HepG2 (cell line): ENCODE results near the gene SPRYD3. TPM values are rescaled to one million over a fixed set of nuclear protein-coding genes. Genes with fewer than 3 reads are reported as not detected.

Experiments used
- CREBL2 ChIP-seq: sonication (generic); formaldehyde crosslinking; IDR thresholded peaks from 2 replicates; pipeline ENCODE4 v1.8.1; 2023; ENCODE audit warnings: missing genetic modification reagents, mild to moderate bottlenecking, borderline replicate concordance
- DMTF1 ChIP-seq: sonication (generic); formaldehyde crosslinking; IDR thresholded peaks from 2 replicates; pipeline ENCODE4 v1.4.0; 2020; ENCODE audit warnings: mild to moderate bottlenecking, missing genetic modification reagents
- JDP2 ChIP-seq: sonication (generic); formaldehyde crosslinking; IDR thresholded peaks from 2 replicates; pipeline ENCODE4 v1.8.1; 2022; ENCODE audit warnings: missing genetic modification reagents, borderline replicate concordance
- MAFF ChIP-seq: IDR thresholded peaks from 2 replicates; pipeline ENCODE4 v1.6.1; 2011; ENCODE audit warnings: low read depth, low read length, improper control_type of control experiment
- NFIB ChIP-seq: sonication (generic); formaldehyde crosslinking; IDR thresholded peaks from 2 replicates; pipeline ENCODE4 v1.9.0; 2021; ENCODE audit warnings: missing genetic modification reagents, mild to moderate bottlenecking, borderline replicate concordance
- RARA ChIP-seq: IDR thresholded peaks from 2 replicates; pipeline ENCODE4 v1.6.1; 2016; ENCODE audit warnings: missing genetic modification reagents, missing compliant biosample characterization
- SAFB2 ChIP-seq: sonication (generic); formaldehyde crosslinking; IDR thresholded peaks from 2 replicates; pipeline ENCODE4 v1.5.1; 2020; ENCODE audit warnings: missing genetic modification reagents, low read depth, mild to moderate bottlenecking, borderline replicate concordance
- SP1 ChIP-seq, 2 experiments: fragments of 450-650 bp in 1 of 2; sonication (generic) in 1 of 2; formaldehyde crosslinking in 1 of 2; IDR thresholded peaks; 2 replicates each; pipeline versions ENCODE4 v1.4.0 to v1.6.1; 2016 to 2020; ENCODE audit warnings: missing genetic modification reagents in 1 of 2
- U2AF1 ChIP-seq: fragments of 200-400 bp; formaldehyde crosslinking; optimal IDR thresholded peaks from 2 replicates; pipeline ENCODE3; 2017; ENCODE audit warnings: mild to moderate bottlenecking, low read depth, low read length
- YY1 ChIP-seq: IDR thresholded peaks from 2 replicates; pipeline ENCODE4 v1.6.1; 2011; ENCODE audit warnings: low read length, low read depth, moderate library complexity, mild to moderate bottlenecking; ENCODE audit not compliant: insufficient read depth, insufficient replicate concordance
- ZBTB38 ChIP-seq: sonication (generic); formaldehyde crosslinking; IDR thresholded peaks from 2 replicates; pipeline ENCODE4 v1.5.1; 2020; ENCODE audit warnings: mild to moderate bottlenecking, missing genetic modification reagents
- ZNF34 ChIP-seq: sonication (generic); formaldehyde crosslinking; IDR thresholded peaks from 2 replicates; pipeline ENCODE4 v1.4.0; 2020; ENCODE audit warnings: mild to moderate bottlenecking, missing genetic modification reagents, borderline replicate concordance
- ZNF512 ChIP-seq: sonication (generic); formaldehyde crosslinking; IDR thresholded peaks from 2 replicates; pipeline ENCODE4 v1.4.0; 2020; ENCODE audit warnings: mild to moderate bottlenecking, missing genetic modification reagents
- ZNF549 ChIP-seq: sonication (generic); formaldehyde crosslinking; IDR thresholded peaks from 2 replicates; pipeline ENCODE4 v1.5.0; 2020; ENCODE audit warnings: missing genetic modification reagents
- ZNF776 ChIP-seq: sonication (generic); formaldehyde crosslinking; IDR thresholded peaks from 2 replicates; pipeline ENCODE4 v1.4.0; 2020; ENCODE audit warnings: mild to moderate bottlenecking, missing genetic modification reagents
- ZNF83 ChIP-seq: sonication (generic); formaldehyde crosslinking; IDR thresholded peaks from 2 replicates; pipeline ENCODE4 v1.4.0; 2020; ENCODE audit warnings: missing genetic modification reagents, mild to moderate bottlenecking, borderline replicate concordance
- polyA plus RNA-seq, 8 experiments: library from polyadenylated mRNA; depleted of rRNA in 3 of 8; stranded (reverse) in 7 of 8; unstranded in 1 of 8; fragments of >200 nt; fragmentation: Illumina TruSeq in 4 of 8; extraction: Trizol in 4 of 8; gene quantifications; 2 replicates each; pipeline versions ENCODE4 v1.2.1 to v1.2.3, GENCODE V29; 2011 to 2016; ENCODE audit warnings: low read depth in 4 of 8, missing spikeins in 1 of 8, mixed read lengths in 1 of 8; ENCODE audit not compliant: insufficient read depth in 1 of 8
- total RNA-seq, 5 experiments: library from RNA; depleted of rRNA; stranded (reverse); fragments of >200 nt; fragmentation: Illumina TruSeq; extraction: Trizol; gene quantifications; 2 replicates each; pipeline ENCODE4 v1.2.3, GENCODE V29; 2016; ENCODE audit warnings: low read depth in 1 of 5
- TF ChIP-seq, protein P1 (sequence below): sonication (generic); formaldehyde crosslinking; IDR thresholded peaks from 2 replicates; pipeline ENCODE4 v1.4.0; 2020; ENCODE audit warnings: missing genetic modification reagents

SPRYD3 gene
- total and polyA plus RNA-seq, 2 of the 13 experiments (the other 11 are each of a cell fraction or from before 2014, with no cell fraction given), result 9.0 to 9.2 TPM

DNA sequence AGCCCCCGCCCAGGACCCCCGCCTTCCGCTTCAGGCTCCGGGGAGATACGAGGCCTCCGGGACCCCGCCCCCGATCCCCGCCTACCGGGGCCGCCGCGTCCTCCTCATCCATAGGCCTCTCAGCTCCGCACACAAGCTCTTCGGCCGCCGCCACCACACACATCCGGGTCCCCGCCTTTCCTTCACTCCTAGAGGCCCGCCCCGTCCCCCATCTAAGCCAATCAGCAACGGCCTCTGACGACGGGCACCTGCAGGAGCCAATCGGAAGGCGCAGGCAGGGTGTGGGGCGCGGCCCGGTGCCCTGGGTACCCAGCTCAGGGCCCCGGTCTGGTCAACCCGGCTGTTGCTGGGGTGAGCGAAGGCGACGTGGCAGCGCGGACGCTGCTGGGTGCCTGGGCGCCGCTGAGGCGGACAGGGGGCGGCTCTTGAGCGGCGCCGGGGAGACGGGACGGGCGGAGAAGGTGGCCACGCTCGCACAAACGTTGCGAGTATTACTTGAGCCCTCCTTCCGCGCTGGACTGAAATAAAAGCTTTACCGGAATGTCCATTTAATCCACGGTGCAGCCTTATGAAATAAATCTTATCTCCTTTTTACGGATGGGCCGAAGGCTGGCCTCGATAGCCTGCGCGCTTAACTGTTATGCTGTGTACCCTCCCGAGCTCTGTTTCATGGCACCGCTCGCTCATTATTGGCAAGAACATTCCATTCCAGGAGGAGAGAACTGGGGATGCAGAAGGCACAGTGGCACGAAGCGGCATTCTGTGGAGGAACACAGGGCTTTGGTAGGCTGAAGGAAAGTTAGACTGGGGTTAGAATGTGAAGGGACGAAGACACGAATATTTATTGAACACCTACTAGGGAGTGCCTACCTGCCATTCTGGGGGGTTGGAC is at the start of gene SPRYD3 (continued):
- TF ChIP-seq ZNF83 (CRISPR knock-in tag) (no peak), CREBL2 (CRISPR knock-in tag) (no peak), ZNF549 (no peak), SP1 (IDR thresholded peaks at IDR 0.05) (no peak), SP1 (CRISPR knock-in tag; IDR thresholded peaks at IDR 0.05) (peak; percentile 72), ZBTB38 (CRISPR knock-in tag) (peak; percentile 29; the same call in 1 of the 2 replicates), ZNF34 (CRISPR knock-in tag) (no peak), JDP2 (CRISPR knock-in tag) (no peak), ZNF512 (CRISPR knock-in tag) (no peak), RARA (CRISPR knock-in tag) (peak; percentile 39; the same call in 1 of the 2 replicates), SAFB2 (CRISPR knock-in tag) (no peak; the same call in 1 of the 2 replicates), NFIB (no peak), ZNF776 (CRISPR knock-in tag) (0 out of 2 replicates have a peak, but pooled peaks have one; percentile 26), MAFF (no peak), U2AF1 (no peak), DMTF1 (CRISPR knock-in tag) (peak; percentile 79; the same call in 1 of the 2 replicates), YY1 (peak; percentile 56)
- TF ChIP-seq, protein P1, sequence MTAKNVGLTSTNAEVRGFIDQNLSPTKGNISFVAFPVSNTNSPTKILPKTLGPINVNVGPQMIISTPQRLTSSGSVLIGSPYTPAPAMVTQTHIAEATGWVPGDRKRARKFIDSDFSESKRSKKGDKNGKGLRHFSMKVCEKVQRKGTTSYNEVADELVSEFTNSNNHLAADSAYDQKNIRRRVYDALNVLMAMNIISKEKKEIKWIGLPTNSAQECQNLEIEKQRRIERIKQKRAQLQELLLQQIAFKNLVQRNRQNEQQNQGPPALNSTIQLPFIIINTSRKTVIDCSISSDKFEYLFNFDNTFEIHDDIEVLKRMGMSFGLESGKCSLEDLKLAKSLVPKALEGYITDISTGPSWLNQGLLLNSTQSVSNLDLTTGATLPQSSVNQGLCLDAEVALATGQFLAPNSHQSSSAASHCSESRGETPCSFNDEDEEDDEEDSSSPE, result no peak
